ENCODE data around the gene ACADSB.

The ACADSB gene

GRCh38 chr10:123042708-123043408 lies 34.1 kb downstream of the ACADSB start:
- H3K36me3 ChIP-seq (ENCODE audit: insufficient read depth, low read length), result peaks cover 10% of the 10 kb centered on the region; the same call in 1 of the 2 replicates
- no peak overlapping the region for H3K9ac ChIP-seq (ENCODE audit: low read depth, low read length)
- no peaks in the 10 kb centered on the region for H3K4me1 ChIP-seq (ENCODE audit: insufficient read depth, low read length)
- 84% methylated on average over 11 of the region's 12 CpGs for WGBS
- no peaks in the 10 kb centered on the region for H3K9me3 ChIP-seq (ENCODE audit: insufficient read depth, low read depth, low read length)
- H3K27ac ChIP-seq (ENCODE audit: low read depth, low read length), result no peak overlapping the region
- no peaks in the 10 kb centered on the region for H3K27me3 ChIP-seq (ENCODE audit: insufficient read depth, low read length)
- no peak overlapping the region for H3K4me3 ChIP-seq (ENCODE audit: low read length)

GRCh38 chr10:123043409-123043925 lies 34.7 kb downstream of the ACADSB start:
- Histone ChIP-seq H3K9ac (ENCODE audit: low read depth, low read length) (no peak overlapping the region), H3K4me3 (ENCODE audit: low read length) (no peak overlapping the region), H3K27ac (ENCODE audit: low read depth, low read length) (no peak overlapping the region), H3K36me3 (ENCODE audit: insufficient read depth, low read length) (peaks cover 10% of the 10 kb centered on the region; the same call in 1 of the 2 replicates), H3K4me1 (ENCODE audit: insufficient read depth, low read length) (no peaks in the 10 kb centered on the region), H3K27me3 (ENCODE audit: insufficient read depth, low read length) (no peaks in the 10 kb centered on the region), H3K9me3 (ENCODE audit: insufficient read depth, low read depth, low read length) (no peaks in the 10 kb centered on the region)
- 19% methylated on average over 5 of the region's 5 CpGs for WGBS

- WGBS, result 91% methylated on average over 1 of the region's 2 CpGs
- H3K27me3 ChIP-seq (ENCODE audit: insufficient read depth, low read length), result no peaks in the 10 kb centered on the region
- H3K36me3 ChIP-seq (ENCODE audit: insufficient read depth, low read length), result peaks cover 15% of the 10 kb centered on the region
- no peak overlapping the region for H3K27ac ChIP-seq (ENCODE audit: low read depth, low read length)
- no peaks in the 10 kb centered on the region for H3K9me3 ChIP-seq (ENCODE audit: insufficient read depth, low read depth, low read length)
- no peak overlapping the region for H3K4me3 ChIP-seq (ENCODE audit: low read length)
- no peak overlapping the region for H3K9ac ChIP-seq (ENCODE audit: low read depth, low read length)
- H3K4me1 ChIP-seq (ENCODE audit: insufficient read depth, low read length), result no peaks in the 10 kb centered on the region
Observed at GRCh38 chr10:123044391-123044790, 35.6 kb downstream of the ACADSB start.

GRCh38 chr10:123045961-123046731 lies 37.3 kb downstream of the ACADSB start:
- Histone ChIP-seq H3K4me1 (ENCODE audit: insufficient read depth, low read length) (no peaks in the 10 kb centered on the region), H3K36me3 (ENCODE audit: insufficient read depth, low read length) (peaks cover 19% of the 10 kb centered on the region), H3K9ac (ENCODE audit: low read depth, low read length) (no peak overlapping the region), H3K4me3 (ENCODE audit: low read length) (no peak overlapping the region), H3K27ac (ENCODE audit: low read depth, low read length) (no peak overlapping the region), H3K9me3 (ENCODE audit: insufficient read depth, low read depth, low read length) (no peaks in the 10 kb centered on the region), H3K27me3 (ENCODE audit: insufficient read depth, low read length) (no peaks in the 10 kb centered on the region)
- WGBS, result 89% methylated on average over 4 of the region's 4 CpGs

- H3K27ac ChIP-seq (ENCODE audit: low read depth, low read length), result no peak overlapping the region
- 95% methylated on average over 3 of the region's 3 CpGs for WGBS
Observed at GRCh38 chr10:123057968-123058367, 49.2 kb downstream of the ACADSB start.

GRCh38 chr10:123061865-123062264 lies 53.1 kb downstream of the ACADSB start:
- no peak overlapping the region for H3K9ac ChIP-seq (ENCODE audit: low read depth, low read length)
- no peaks in the 10 kb centered on the region for H3K36me3 ChIP-seq (ENCODE audit: insufficient read depth, low read length)
- 100% methylated on average over 2 of the region's 2 CpGs for WGBS
- no peak overlapping the region for H3K27ac ChIP-seq (ENCODE audit: low read depth, low read length)
- no peak overlapping the region for H3K4me3 ChIP-seq (ENCODE audit: low read length)
- no peaks in the 10 kb centered on the region for H3K27me3 ChIP-seq (ENCODE audit: insufficient read depth, low read length)
- H3K4me1 ChIP-seq (ENCODE audit: insufficient read depth, low read length), result no peaks in the 10 kb centered on the region
- H3K9me3 ChIP-seq (ENCODE audit: insufficient read depth, low read depth, low read length), result no peaks in the 10 kb centered on the region

More at GRCh38 chr10:123057968-123058367, 49.2 kb downstream of the ACADSB start:
- Histone ChIP-seq H3K27me3 (ENCODE audit: insufficient read depth, low read length) (no peaks in the 10 kb centered on the region), H3K9me3 (ENCODE audit: insufficient read depth, low read depth, low read length) (no peaks in the 10 kb centered on the region), H3K36me3 (ENCODE audit: insufficient read depth, low read length) (no peaks in the 10 kb centered on the region; the same call in 1 of the 2 replicates), H3K4me3 (ENCODE audit: low read length) (no peak overlapping the region), H3K9ac (ENCODE audit: low read depth, low read length) (no peak overlapping the region), H3K4me1 (ENCODE audit: insufficient read depth, low read length) (no peaks in the 10 kb centered on the region)

GRCh38 chr10:123062726-123063125 lies 53.9 kb downstream of the ACADSB start:
- Histone ChIP-seq H3K4me1 (ENCODE audit: insufficient read depth, low read length) (no peaks in the 10 kb centered on the region), H3K27me3 (ENCODE audit: insufficient read depth, low read length) (no peaks in the 10 kb centered on the region), H3K36me3 (ENCODE audit: insufficient read depth, low read length) (no peaks in the 10 kb centered on the region), H3K9me3 (ENCODE audit: insufficient read depth, low read depth, low read length) (no peaks in the 10 kb centered on the region), H3K27ac (ENCODE audit: low read depth, low read length) (no peak overlapping the region), H3K4me3 (ENCODE audit: low read length) (no peak overlapping the region), H3K9ac (ENCODE audit: low read depth, low read length) (no peak overlapping the region)
- 89% methylated on average over 10 of the region's 10 CpGs for WGBS

- H3K9ac ChIP-seq (ENCODE audit: low read depth, low read length), result no peak overlapping the region
- WGBS, result 95% methylated on average over 10 of the region's 10 CpGs
Observed at GRCh38 chr10:123068087-123068853, 59.5 kb downstream of the ACADSB start.

GRCh38 chr10:123069246-123069986 lies 60.6 kb downstream of the ACADSB start:
- Histone ChIP-seq H3K36me3 (ENCODE audit: insufficient read depth, low read length) (no peaks in the 10 kb centered on the region), H3K9me3 (ENCODE audit: insufficient read depth, low read depth, low read length) (no peaks in the 10 kb centered on the region), H3K4me3 (ENCODE audit: low read length) (no peak overlapping the region), H3K27ac (ENCODE audit: low read depth, low read length) (no peak overlapping the region), H3K4me1 (ENCODE audit: insufficient read depth, low read length) (peaks cover 12% of the 10 kb centered on the region), H3K9ac (ENCODE audit: low read depth, low read length) (no peak overlapping the region), H3K27me3 (ENCODE audit: insufficient read depth, low read length) (no peaks in the 10 kb centered on the region)
- WGBS, result 80% methylated on average over 7 of the region's 8 CpGs

More at GRCh38 chr10:123068087-123068853, 59.5 kb downstream of the ACADSB start:
- H3K36me3 ChIP-seq (ENCODE audit: insufficient read depth, low read length), result no peaks in the 10 kb centered on the region
- no peaks in the 10 kb centered on the region for H3K9me3 ChIP-seq (ENCODE audit: insufficient read depth, low read depth, low read length)
- no peak overlapping the region for H3K27ac ChIP-seq (ENCODE audit: low read depth, low read length)
- H3K27me3 ChIP-seq (ENCODE audit: insufficient read depth, low read length), result no peaks in the 10 kb centered on the region
- H3K4me1 ChIP-seq (ENCODE audit: insufficient read depth, low read length), result peaks cover 12% of the 10 kb centered on the region
- no peak overlapping the region for H3K4me3 ChIP-seq (ENCODE audit: low read length)

- Histone ChIP-seq H3K4me3 (ENCODE audit: low read length) (no peak overlapping the region), H3K27me3 (ENCODE audit: insufficient read depth, low read length) (no peaks in the 10 kb centered on the region), H3K9me3 (ENCODE audit: insufficient read depth, low read depth, low read length) (no peaks in the 10 kb centered on the region), H3K4me1 (ENCODE audit: insufficient read depth, low read length) (peaks cover 12% of the 10 kb centered on the region), H3K27ac (ENCODE audit: low read depth, low read length) (no peak overlapping the region), H3K36me3 (ENCODE audit: insufficient read depth, low read length) (no peaks in the 10 kb centered on the region), H3K9ac (ENCODE audit: low read depth, low read length) (no peak overlapping the region)
- 82% methylated on average over 6 of the region's 6 CpGs for WGBS
Observed at GRCh38 chr10:123073187-123073586, 64.4 kb downstream of the ACADSB start.

Measured in HUES64 (cell line).